HG02759 (cell line): ENCODE results near the gene ATOH1.

ENCODE experiments used
- ATAC-seq: cut with Tn5 transposase; IDR thresholded peaks from one replicate; pipeline ENCODE4 v1.9.1; 2021; ENCODE audit warnings: mild to moderate bottlenecking, moderate library complexity; ENCODE audit not compliant: unreplicated experiment

Gene ATOH1

DNA sequence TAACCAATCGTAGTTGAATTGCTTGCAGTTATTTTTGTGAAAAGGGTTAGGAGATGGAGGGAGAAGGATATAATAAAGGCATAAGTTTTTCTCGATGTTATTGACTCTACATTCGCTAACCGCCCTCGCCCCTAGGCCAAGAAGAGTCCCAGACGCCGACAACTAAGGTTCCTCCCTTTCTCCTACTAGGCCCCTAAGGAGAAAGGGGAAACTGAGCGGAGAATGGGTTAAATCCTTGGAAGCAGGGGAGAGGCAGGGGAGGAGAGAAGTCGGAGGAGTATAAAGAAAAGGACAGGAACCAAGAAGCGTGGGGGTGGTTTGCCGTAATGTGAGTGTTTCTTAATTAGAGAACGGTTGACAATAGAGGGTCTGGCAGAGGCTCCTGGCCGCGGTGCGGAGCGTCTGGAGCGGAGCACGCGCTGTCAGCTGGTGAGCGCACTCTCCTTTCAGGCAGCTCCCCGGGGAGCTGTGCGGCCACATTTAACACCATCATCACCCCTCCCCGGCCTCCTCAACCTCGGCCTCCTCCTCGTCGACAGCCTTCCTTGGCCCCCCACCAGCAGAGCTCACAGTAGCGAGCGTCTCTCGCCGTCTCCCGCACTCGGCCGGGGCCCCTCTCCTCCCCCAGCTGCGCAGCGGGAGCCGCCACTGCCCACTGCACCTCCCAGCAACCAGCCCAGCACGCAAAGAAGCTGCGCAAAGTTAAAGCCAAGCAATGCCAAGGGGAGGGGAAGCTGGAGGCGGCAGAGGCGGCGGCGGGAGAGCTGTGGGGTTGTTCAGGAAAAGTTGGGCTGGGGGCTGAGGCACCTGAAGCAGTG, 5.9 kb downstream of the ATOH1 start:
- ATAC-seq: no peak

DNA sequence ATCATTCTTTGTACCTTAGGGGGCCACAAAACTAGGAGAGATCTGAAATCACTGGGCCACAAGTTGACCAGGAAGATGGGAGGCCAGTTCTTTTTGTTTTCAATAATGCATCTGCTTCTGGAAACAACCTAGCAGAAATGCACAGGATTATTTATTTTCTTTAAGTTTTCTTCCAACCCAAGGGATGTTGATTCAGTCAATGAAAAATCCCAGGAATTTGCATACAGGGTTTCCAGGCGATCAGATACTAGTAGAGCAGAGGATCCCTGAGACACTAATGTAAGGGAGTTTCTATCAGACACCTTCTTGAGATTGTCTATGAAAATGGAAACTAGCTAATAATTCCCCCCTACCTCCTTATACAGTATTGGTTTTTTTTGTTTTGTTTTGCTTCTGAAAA, 7.4 kb downstream of the ATOH1 start:
- no peak for ATAC-seq

- ATAC-seq: no peak
Measured at GRCh38 chr4:93839704-93840103, 11.2 kb downstream of the ATOH1 start.

DNA sequence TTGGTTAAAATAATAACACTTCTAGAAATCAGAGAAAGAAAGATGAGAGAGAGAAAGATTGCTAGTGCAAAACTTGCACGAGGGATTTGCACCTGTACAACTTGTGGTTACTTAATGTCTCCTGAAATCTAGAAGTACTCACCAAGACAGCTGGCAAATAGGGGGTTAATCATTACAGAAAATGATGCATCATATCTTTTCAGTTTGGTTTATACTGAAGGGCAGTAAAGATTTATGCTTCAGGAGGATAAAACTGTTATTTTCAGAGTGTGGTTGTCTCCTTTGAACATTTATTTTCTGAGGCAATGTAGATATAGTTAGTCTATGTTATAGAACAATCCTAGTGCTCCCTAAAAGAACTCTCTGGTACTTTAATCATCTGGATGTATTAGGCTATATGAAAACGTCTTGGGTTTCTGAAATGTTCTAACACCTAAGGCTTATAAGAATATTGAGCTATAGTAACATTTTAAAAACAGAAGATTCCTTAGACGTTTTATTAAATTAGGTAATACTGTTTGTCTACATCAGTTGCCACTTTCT, 13.3 kb downstream of the ATOH1 start:
- ATAC-seq: peak; percentile 60

DNA sequence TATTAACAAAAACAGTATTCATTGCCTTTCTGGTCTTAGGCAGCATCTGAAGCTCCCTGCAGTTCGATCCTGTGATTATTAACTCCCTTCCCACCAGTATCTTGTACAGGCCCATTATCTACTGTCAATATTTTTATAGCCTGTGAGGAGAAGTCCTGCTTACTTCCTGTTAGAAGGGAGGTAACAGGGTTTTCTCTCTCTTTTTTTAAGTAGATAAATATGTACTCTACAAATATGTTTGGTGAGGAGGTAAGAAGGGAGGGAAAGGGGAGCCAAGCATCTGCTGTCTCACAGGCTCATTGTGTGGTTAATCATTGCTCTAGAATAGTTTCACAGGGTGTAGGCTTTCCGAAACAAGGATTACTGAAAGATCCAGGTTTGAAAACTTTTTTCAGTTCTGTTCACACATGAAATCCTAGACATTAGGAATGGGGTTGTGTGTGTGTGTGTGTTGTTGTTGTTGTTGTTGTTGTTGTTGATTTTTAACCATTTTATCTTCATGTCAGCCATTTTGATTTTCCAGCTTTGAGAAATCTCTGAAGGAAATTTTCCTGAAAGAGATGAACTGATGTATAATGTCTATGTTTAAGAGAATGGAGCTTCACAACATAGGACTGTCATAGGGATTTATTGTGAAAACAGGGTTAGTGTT, 14.2 kb downstream of the ATOH1 start:
- peak; percentile 66 for ATAC-seq

GRCh38 chr4:93843772-93844171, 15.2 kb downstream of the ATOH1 start:
- ATAC-seq: no peak

DNA sequence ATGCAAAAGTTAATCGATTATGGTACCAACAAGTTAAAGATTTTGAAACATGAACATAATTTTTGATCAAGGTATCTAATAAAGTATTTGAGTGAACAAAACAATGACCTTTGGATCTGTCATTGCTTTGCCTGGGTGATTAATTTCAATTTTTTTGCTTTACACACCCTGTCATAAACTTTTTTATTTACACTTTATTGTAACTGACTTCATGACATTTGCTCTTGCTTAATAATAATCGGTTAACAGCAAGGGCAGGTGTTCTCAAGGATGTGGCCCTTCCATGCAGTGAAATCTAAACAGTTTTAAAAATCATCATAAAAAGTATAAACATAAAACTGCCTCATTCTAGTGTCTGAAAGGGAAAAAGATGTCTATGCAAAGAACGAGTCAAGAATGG, 24.1 kb downstream of the ATOH1 start:
- no peak for ATAC-seq

GRCh38 chr4:93855926-93856325, 27.4 kb downstream of the ATOH1 start:
- no peak for ATAC-seq

DNA sequence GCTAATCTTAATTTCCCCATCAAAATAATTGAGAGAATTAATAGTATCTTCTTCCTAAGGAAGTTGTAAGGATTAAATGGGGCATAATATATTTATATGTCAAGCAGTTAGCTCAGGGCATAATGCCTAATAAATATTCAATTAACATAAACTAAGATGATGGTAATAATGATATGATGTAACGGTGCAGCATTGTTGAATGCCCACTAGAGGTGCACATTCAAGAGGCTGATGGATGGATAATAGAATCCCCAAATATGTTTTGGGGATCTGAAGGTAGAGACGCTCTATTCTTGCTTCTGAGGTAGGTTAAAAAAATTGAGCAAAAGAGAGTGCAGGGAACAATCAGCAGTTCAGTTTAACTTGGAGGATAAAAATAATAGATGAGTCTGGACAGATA, 37.1 kb downstream of the ATOH1 start:
- ATAC-seq: no peak

GRCh38 chr4:93867416-93868001, 39.0 kb downstream of the ATOH1 start:
- no peak for ATAC-seq

DNA sequence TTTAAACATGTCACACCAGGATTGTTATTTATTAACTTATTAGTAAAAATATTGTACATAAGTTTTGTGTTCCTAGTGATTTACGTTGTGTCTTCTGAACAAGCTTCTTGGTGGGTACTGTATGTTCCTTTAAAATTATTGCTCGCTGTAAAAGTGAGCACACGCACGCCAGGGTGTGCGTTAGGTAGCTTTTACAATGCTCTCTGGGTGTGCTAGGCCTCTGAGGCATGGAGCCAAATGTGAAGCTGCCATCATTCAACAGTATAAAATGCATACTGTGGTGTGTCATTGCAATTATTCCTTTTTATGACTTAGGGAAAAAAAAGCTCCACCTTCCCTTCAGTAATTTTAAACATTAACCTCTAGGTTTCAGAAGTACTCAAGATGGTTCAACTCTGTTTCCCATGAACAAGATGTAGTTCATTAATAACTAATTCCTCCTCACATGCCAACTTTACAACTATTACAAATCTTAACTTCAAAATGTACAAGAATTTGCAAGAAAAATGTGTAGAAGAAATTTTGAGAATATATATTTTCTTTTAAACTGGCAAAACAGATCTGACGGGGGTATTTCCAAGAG, 42.4 kb downstream of the ATOH1 start:
- peak; percentile 48 for ATAC-seq

DNA sequence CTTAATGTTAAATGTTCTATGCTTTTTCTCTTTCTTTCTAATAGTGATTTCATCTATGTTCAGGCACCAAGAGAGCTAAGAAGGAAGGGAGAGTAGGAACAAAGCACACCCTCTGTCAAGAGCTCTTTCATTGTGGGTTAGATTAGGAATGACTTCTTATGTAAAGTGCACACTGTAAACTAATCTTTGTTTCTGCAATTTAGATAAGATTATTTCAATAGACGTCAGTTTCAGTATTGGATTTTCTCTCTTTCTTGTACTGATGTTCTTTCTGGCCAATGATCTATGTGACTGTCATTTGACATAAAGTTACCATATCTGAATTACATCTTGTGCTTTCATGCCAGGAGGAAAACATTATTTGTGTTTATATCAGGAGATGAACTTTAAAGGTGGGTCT, 48.2 kb downstream of the ATOH1 start:
- no peak for ATAC-seq

GRCh38 chr4:93878566-93878965, 50.0 kb downstream of the ATOH1 start:
- no peak for ATAC-seq

- peak; percentile 97 for ATAC-seq
Measured at GRCh38 chr4:93879919-93880318, 51.4 kb downstream of the ATOH1 start.
